ENCODE data around the gene USH1C. TPM values are rescaled to one million over a fixed set of nuclear protein-coding genes. Genes with fewer than 3 reads are reported as not detected.

The USH1C gene
- total RNA-seq, 1 donor from 2014 or later: 1.4 TPM

- DNase-seq (ENCODE audit: low spot score): no peak
- Mint-ChIP-seq H3K4me3 (ENCODE audit: unreplicated experiment) (no peak overlapping the region), H3K36me3 (ENCODE audit: low read depth, unreplicated experiment) (no peaks in the 10 kb centered on the region), H3K9me3 (ENCODE audit: unreplicated experiment) (no peaks in the 10 kb centered on the region), H3K27me3 (ENCODE audit: unreplicated experiment) (peaks cover 12% of the 10 kb centered on the region), H3K27ac (ENCODE audit: unreplicated experiment) (no peak overlapping the region), H3K4me1 (ENCODE audit: unreplicated experiment) (peaks cover 5% of the 10 kb centered on the region)
- TF ChIP-seq CTCF (IDR thresholded peaks at IDR 0.05; ENCODE audit: unreplicated experiment): no peak
Measured at GRCh38 chr11:17552392-17553248, 8.4 kb upstream of the USH1C start.

GRCh38 chr11:17552041-17552355, 7.8 kb upstream of the USH1C start:
- Mint-ChIP-seq H3K4me3 (ENCODE audit: unreplicated experiment) (no peak overlapping the region), H3K9me3 (ENCODE audit: unreplicated experiment) (no peaks in the 10 kb centered on the region), H3K27ac (ENCODE audit: unreplicated experiment) (no peak overlapping the region), H3K36me3 (ENCODE audit: low read depth, unreplicated experiment) (no peaks in the 10 kb centered on the region), H3K4me1 (ENCODE audit: unreplicated experiment) (peaks cover 8% of the 10 kb centered on the region), H3K27me3 (ENCODE audit: unreplicated experiment) (peaks cover 14% of the 10 kb centered on the region)
- DNase-seq (ENCODE audit: low spot score): no peak
- no peak for TF ChIP-seq CTCF (IDR thresholded peaks at IDR 0.05; ENCODE audit: unreplicated experiment)

- no peaks in the 10 kb centered on the region for H3K9me3 Mint-ChIP-seq (ENCODE audit: unreplicated experiment)
- TF ChIP-seq CTCF (IDR thresholded peaks at IDR 0.05; ENCODE audit: unreplicated experiment): no peak
- H3K36me3 Mint-ChIP-seq (ENCODE audit: low read depth, unreplicated experiment): no peaks in the 10 kb centered on the region
- peaks cover 18% of the 10 kb centered on the region for H3K27me3 Mint-ChIP-seq (ENCODE audit: unreplicated experiment)
- no peak overlapping the region for H3K4me3 Mint-ChIP-seq (ENCODE audit: unreplicated experiment)
- no peak for DNase-seq (ENCODE audit: low spot score)
- peaks cover 10% of the 10 kb centered on the region for H3K4me1 Mint-ChIP-seq (ENCODE audit: unreplicated experiment)
- H3K27ac Mint-ChIP-seq (ENCODE audit: unreplicated experiment): no peak overlapping the region
Measured at GRCh38 chr11:17551347-17552040, 7.3 kb upstream of the USH1C start.

GRCh38 chr11:17550450-17551346, 6.5 kb upstream of the USH1C start:
- no peak for DNase-seq (ENCODE audit: low spot score)
- Mint-ChIP-seq H3K27ac (ENCODE audit: unreplicated experiment) (no peak overlapping the region), H3K4me3 (ENCODE audit: unreplicated experiment) (no peak overlapping the region), H3K9me3 (ENCODE audit: unreplicated experiment) (no peaks in the 10 kb centered on the region), H3K4me1 (ENCODE audit: unreplicated experiment) (peaks cover 18% of the 10 kb centered on the region), H3K36me3 (ENCODE audit: low read depth, unreplicated experiment) (no peaks in the 10 kb centered on the region), H3K27me3 (ENCODE audit: unreplicated experiment) (peaks cover 18% of the 10 kb centered on the region)
- no peak for TF ChIP-seq CTCF (IDR thresholded peaks at IDR 0.05; ENCODE audit: unreplicated experiment)
